ENCODE measurements around the gene SORCS1. TPM values are rescaled to one million over a fixed set of nuclear protein-coding genes. Genes with fewer than 3 reads are reported as not detected.

Gene SORCS1
- total RNA-seq, 1 donor from 2014 or later = 11.1 TPM

DNA sequence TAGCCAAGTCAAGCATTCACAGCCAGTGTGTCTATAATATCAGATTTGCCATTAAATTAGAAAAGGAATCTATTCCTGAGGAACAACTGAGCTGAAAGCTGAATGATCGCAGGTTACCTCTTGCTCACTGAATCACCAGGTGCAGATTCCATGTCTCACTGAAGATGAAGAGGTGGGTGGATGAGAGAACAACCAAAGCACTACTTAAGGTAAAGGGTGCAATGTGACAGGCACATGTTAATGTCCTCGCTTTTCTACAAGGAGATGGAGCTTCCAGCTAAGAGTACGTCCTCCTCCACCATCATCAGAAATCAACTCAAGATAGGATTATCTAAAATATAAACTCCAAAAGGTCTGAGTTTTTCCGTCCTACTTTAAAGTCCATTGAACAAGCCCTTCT, 4.6 kb downstream of the SORCS1 start:
- Mint-ChIP-seq H3K9me3 (peaks cover 2% of the 10 kb centered on the region), H3K4me3 (no peak overlapping the region), H3K4me1 (peaks cover 23% of the 10 kb centered on the region), H3K27me3 (ENCODE audit: insufficient read depth, low read depth) (peaks cover 10% of the 10 kb centered on the region), H3K27ac (no peak overlapping the region), H3K36me3 (no peaks in the 10 kb centered on the region)
- Histone ChIP-seq H3F3A (ENCODE audit: low read depth) (peaks cover 14% of the 10 kb centered on the region), H3K9ac (no peak overlapping the region), H3K79me2 (ENCODE audit: low read depth) (no peaks in the 10 kb centered on the region), H3K27ac (no peak overlapping the region), H3K36me3 (no peaks in the 10 kb centered on the region), H3K4me2 (no peak overlapping the region), H4K20me1 (ENCODE audit: low read depth) (no peaks in the 10 kb centered on the region), H3K4me1 (peaks cover 11% of the 10 kb centered on the region), H2AFZ (replicated peaks) (no peak overlapping the region), H3K9me3 (ENCODE audit: low read depth) (no peaks in the 10 kb centered on the region), H3K27me3 (peaks cover 24% of the 10 kb centered on the region), H3K4me3 (no peak overlapping the region)
- no peak for TF ChIP-seq EZH2 (IDR thresholded peaks at IDR 0.05)
- DNase-seq (ENCODE audit: low spot score) = no peak

DNA sequence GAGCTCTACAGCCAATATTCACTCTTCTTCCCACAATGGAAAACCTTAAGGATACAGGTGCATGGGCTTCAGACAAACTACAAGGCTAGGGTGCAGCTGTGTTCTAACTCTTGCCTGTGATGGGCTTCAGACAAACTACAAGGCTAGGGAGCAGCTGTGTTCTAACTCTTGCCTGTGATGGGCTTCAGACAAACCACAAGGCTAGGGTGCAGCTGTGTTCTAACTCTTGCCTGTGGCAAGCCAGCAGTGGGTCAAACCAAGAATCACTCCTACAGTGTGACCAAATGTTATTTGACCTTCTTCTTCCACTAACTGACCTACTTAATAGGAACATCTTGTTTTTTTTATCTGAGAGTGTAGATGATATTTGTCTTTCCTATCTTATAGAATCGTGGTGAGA, 7.4 kb downstream of the SORCS1 start:
- H3K27ac Mint-ChIP-seq = no peak overlapping the region
- TF ChIP-seq, protein P1, sequence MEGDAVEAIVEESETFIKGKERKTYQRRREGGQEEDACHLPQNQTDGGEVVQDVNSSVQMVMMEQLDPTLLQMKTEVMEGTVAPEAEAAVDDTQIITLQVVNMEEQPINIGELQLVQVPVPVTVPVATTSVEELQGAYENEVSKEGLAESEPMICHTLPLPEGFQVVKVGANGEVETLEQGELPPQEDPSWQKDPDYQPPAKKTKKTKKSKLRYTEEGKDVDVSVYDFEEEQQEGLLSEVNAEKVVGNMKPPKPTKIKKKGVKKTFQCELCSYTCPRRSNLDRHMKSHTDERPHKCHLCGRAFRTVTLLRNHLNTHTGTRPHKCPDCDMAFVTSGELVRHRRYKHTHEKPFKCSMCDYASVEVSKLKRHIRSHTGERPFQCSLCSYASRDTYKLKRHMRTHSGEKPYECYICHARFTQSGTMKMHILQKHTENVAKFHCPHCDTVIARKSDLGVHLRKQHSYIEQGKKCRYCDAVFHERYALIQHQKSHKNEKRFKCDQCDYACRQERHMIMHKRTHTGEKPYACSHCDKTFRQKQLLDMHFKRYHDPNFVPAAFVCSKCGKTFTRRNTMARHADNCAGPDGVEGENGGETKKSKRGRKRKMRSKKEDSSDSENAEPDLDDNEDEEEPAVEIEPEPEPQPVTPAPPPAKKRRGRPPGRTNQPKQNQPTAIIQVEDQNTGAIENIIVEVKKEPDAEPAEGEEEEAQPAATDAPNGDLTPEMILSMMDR (IDR thresholded peaks at IDR 0.05) = no peak
- no peak for TF ChIP-seq EZH2 (IDR thresholded peaks at IDR 0.05)
- TF ChIP-seq EZH2phosphoT487 (IDR thresholded peaks at IDR 0.05) = no peak
- peaks cover 6% of the 10 kb centered on the region for H3K4me1 Mint-ChIP-seq
- peaks cover 2% of the 10 kb centered on the region for H3K27me3 Mint-ChIP-seq (ENCODE audit: insufficient read depth, low read depth)
- no peaks in the 10 kb centered on the region for H3K79me2 ChIP-seq (ENCODE audit: low read depth)
- no peaks in the 10 kb centered on the region for H3F3A ChIP-seq (ENCODE audit: low read depth)
- H3K4me1 ChIP-seq = peaks cover 2% of the 10 kb centered on the region
- H3K36me3 Mint-ChIP-seq = no peaks in the 10 kb centered on the region
- H2AFZ ChIP-seq (replicated peaks) = no peak overlapping the region
- H3K27ac ChIP-seq = no peak overlapping the region
- no peaks in the 10 kb centered on the region for H3K36me3 ChIP-seq
- no peak for DNase-seq (ENCODE audit: low spot score)
- peaks cover 6% of the 10 kb centered on the region for H3K9me3 ChIP-seq (ENCODE audit: low read depth)
- H3K4me3 ChIP-seq = no peak overlapping the region
- peaks cover 3% of the 10 kb centered on the region for H3K27me3 ChIP-seq
- no peak overlapping the region for H3K4me3 Mint-ChIP-seq
- H3K4me2 ChIP-seq = no peak overlapping the region
- no peaks in the 10 kb centered on the region for H4K20me1 ChIP-seq (ENCODE audit: low read depth)
- H3K9ac ChIP-seq = no peak overlapping the region
- peaks cover 10% of the 10 kb centered on the region for H3K9me3 Mint-ChIP-seq

DNA sequence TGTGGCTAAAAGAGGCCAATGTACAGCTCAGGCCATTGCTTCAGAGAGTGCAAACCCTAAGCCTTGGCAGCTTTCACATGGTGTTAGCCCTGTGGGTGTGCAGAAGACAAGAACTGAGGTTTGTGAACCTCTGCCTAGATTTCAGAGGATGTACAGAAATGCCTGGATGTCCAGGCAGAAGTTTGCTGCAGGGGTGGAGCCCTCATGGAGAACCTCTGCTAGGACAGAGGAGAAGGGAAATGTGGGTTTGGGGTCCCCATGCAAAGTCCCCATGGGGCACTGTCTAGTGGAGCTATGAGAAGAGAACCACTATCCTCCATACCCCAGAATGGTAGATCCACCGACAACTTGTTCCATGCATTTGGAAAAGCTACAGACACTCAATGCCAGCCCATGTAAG, 12.4 kb downstream of the SORCS1 start:
- H3K36me3 ChIP-seq = no peaks in the 10 kb centered on the region
- no peak for TF ChIP-seq EZH2phosphoT487 (IDR thresholded peaks at IDR 0.05)
- TF ChIP-seq EZH2 (IDR thresholded peaks at IDR 0.05) = no peak
- TF ChIP-seq, protein P1 (IDR thresholded peaks at IDR 0.05) = no peak
- H3K79me2 ChIP-seq (ENCODE audit: low read depth) = no peaks in the 10 kb centered on the region
- no peak overlapping the region for H3K9ac ChIP-seq
- H4K20me1 ChIP-seq (ENCODE audit: low read depth) = no peaks in the 10 kb centered on the region
- Mint-ChIP-seq H3K9me3 (peaks cover 19% of the 10 kb centered on the region), H3K4me1 (no peaks in the 10 kb centered on the region), H3K27me3 (ENCODE audit: insufficient read depth, low read depth) (no peaks in the 10 kb centered on the region), H3K27ac (no peak overlapping the region), H3K4me3 (no peak overlapping the region), H3K36me3 (peaks cover 4% of the 10 kb centered on the region)
- no peak overlapping the region for H2AFZ ChIP-seq (replicated peaks)
- H3K27ac ChIP-seq = no peak overlapping the region
- no peaks in the 10 kb centered on the region for H3K4me1 ChIP-seq
- no peak overlapping the region for H3K4me3 ChIP-seq
- H3K4me2 ChIP-seq = no peak overlapping the region
- no peaks in the 10 kb centered on the region for H3K27me3 ChIP-seq
- DNase-seq (ENCODE audit: low spot score) = no peak
- H3K9me3 ChIP-seq (ENCODE audit: low read depth) = peaks cover 6% of the 10 kb centered on the region
- H3F3A ChIP-seq (ENCODE audit: low read depth) = no peaks in the 10 kb centered on the region

DNA sequence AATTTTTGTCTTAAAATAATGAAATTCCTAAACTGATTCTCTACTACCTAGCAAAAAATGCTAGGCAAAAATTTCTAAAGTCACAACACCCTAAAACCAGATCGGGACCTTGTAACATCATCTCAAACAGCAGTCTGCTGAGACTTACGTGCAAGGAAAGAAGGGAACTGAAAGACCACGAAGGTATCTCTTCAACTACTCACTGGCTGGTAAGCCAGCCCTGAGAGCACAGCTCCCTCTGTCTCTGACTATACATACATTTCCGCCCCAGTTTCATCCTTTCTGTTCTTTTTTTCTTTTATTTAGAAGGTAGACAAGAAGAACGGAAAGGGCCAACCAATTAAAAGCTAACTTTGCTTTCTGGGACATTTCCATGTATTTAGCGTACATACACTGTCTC, 15.6 kb downstream of the SORCS1 start:
- H3K4me3 Mint-ChIP-seq = no peak overlapping the region
- peaks cover 6% of the 10 kb centered on the region for H3K9me3 ChIP-seq (ENCODE audit: low read depth)
- H3K36me3 ChIP-seq = no peaks in the 10 kb centered on the region
- H3K27me3 Mint-ChIP-seq (ENCODE audit: insufficient read depth, low read depth) = no peaks in the 10 kb centered on the region
- H3K79me2 ChIP-seq (ENCODE audit: low read depth) = no peaks in the 10 kb centered on the region
- H3K4me3 ChIP-seq = no peak overlapping the region
- no peak overlapping the region for H3K27ac Mint-ChIP-seq
- peaks cover 19% of the 10 kb centered on the region for H3K9me3 Mint-ChIP-seq
- H3K4me1 Mint-ChIP-seq = no peaks in the 10 kb centered on the region
- H3K36me3 Mint-ChIP-seq = peaks cover 4% of the 10 kb centered on the region
- no peaks in the 10 kb centered on the region for H3K27me3 ChIP-seq
- no peak for DNase-seq (ENCODE audit: low spot score)
- H3K27ac ChIP-seq = no peak overlapping the region
- no peaks in the 10 kb centered on the region for H3F3A ChIP-seq (ENCODE audit: low read depth)
- H3K4me1 ChIP-seq = no peaks in the 10 kb centered on the region
- no peak overlapping the region for H3K4me2 ChIP-seq
- no peak overlapping the region for H3K9ac ChIP-seq
- H4K20me1 ChIP-seq (ENCODE audit: low read depth) = peaks cover 6% of the 10 kb centered on the region
- TF ChIP-seq EZH2phosphoT487 (IDR thresholded peaks at IDR 0.05) = no peak
- TF ChIP-seq, protein P1 (IDR thresholded peaks at IDR 0.05) = no peak
- no peak for TF ChIP-seq EZH2 (IDR thresholded peaks at IDR 0.05)
- no peak overlapping the region for H2AFZ ChIP-seq (replicated peaks)

Measured in neural progenitor cell (in vitro differentiated cells).